H1 (cell line): ENCODE data around the gene NIT2. TPM values are rescaled to one million over a fixed set of nuclear protein-coding genes. Genes with fewer than 3 reads are reported as not detected.

Experiments used
- CTCF ChIA-PET: fragments of 300-600 bp; sonication (Branson Sonifier 250); formaldehyde crosslinking; loops from one replicate; lab custom pipeline; 2021; ENCODE audit not compliant: partially characterized antibody; lab: Charles Lee
- POLR2A ChIA-PET: fragments of 300-600 bp; sonication (Branson Sonifier 250); formaldehyde crosslinking; loops from one replicate; lab custom pipeline; 2021; ENCODE audit warnings: inconsistent platforms; ENCODE audit not compliant: partially characterized antibody; lab: Charles Lee
- DNase-seq, 2 experiments: peaks; one replicate each; pipeline versions ENCODE4 v3.0.0 to v3.0.0-alpha.2; 2010 to 2022; ENCODE audit warnings: low spot score in 2 of 2, low read depth in 1 of 2, mixed read lengths in 1 of 2
- FAIRE-seq: peaks from 2 replicates; lab custom pipeline; 2011; peaks lifted over from hg19 to GRCh38; lab: Jason Lieb, UNC
- H2AFZ ChIP-seq: 2 replicates; pipeline ENCODE4 v1.8.1; 2012; ENCODE audit warnings: low read length, inconsistent platforms
- H2AK5ac ChIP-seq: 2 replicates; pipeline ENCODE4 v1.6.1; 2013; ENCODE audit warnings: low read depth, low read length
- H2BK120ac ChIP-seq: replicated peaks from 2 replicates; pipeline ENCODE3; 2013; ENCODE audit warnings: low read depth, low read length, inconsistent platforms
- H2BK12ac ChIP-seq: 2 replicates; pipeline ENCODE4 v1.6.1; 2013; ENCODE audit warnings: low read depth, low read length
- H2BK15ac ChIP-seq: 2 replicates; pipeline ENCODE4 v1.6.1; 2013; ENCODE audit warnings: low read length
- H2BK20ac ChIP-seq: 2 replicates; pipeline ENCODE4 v1.6.1; 2013; ENCODE audit warnings: low read length
- H2BK5ac ChIP-seq: 2 replicates; pipeline ENCODE4 v1.6.1; 2013; ENCODE audit warnings: low read depth, low read length
- H3K14ac ChIP-seq: 2 replicates; pipeline ENCODE4 v1.6.1; 2013; ENCODE audit warnings: inconsistent platforms; ENCODE audit not compliant: insufficient read length
- H3K18ac ChIP-seq: 2 replicates; pipeline ENCODE4 v1.6.1; 2013; ENCODE audit warnings: low read length; ENCODE audit errors: extremely low read depth
- H3K23ac ChIP-seq: 2 replicates; pipeline ENCODE4 v1.6.1; 2013; ENCODE audit warnings: inconsistent platforms; ENCODE audit not compliant: insufficient read length
- H3K23me2 ChIP-seq: 2 replicates; pipeline ENCODE4 v1.6.1; 2013; ENCODE audit warnings: low read depth, low read length
- H3K27ac ChIP-seq: 2 replicates; pipeline ENCODE4 v1.6.1; 2011; ENCODE audit warnings: low read depth, low read length, inconsistent platforms
- H3K27me3 ChIP-seq, 4 experiments: replicated peaks in 1 of 4; 1 replicate in 1 of 4; 2 replicates in 3 of 4; pipeline versions ENCODE4 v1.6.1 to v1.8.1; 2011 to 2013; ENCODE audit warnings: low read length in 3 of 4, mild to moderate bottlenecking in 3 of 4, inconsistent platforms in 2 of 4, mixed read lengths in 2 of 4, moderate library complexity in 1 of 4; ENCODE audit not compliant: control insufficient read depth in 3 of 4, insufficient read depth in 3 of 4; ENCODE audit errors: extremely low read depth in 1 of 4
- H3K36me3 ChIP-seq, 4 experiments: 2 replicates each; pipeline versions ENCODE4 v1.6.1 to v1.8.1; 2011 to 2013; ENCODE audit warnings: mild to moderate bottlenecking in 4 of 4, low read length in 3 of 4, moderate library complexity in 2 of 4, control low read depth in 1 of 4, inconsistent platforms in 1 of 4; ENCODE audit not compliant: insufficient read depth in 4 of 4, control insufficient read depth in 2 of 4
- H3K4ac ChIP-seq: replicated peaks from 2 replicates; pipeline ENCODE3; 2013; ENCODE audit warnings: low read length, low read depth, mixed read lengths, inconsistent platforms; ENCODE audit not compliant: insufficient read length
- H3K4me1 ChIP-seq, 4 experiments: replicated peaks in 1 of 4; 1 replicate in 1 of 4; 2 replicates in 3 of 4; pipeline versions ENCODE4 v1.6.1 to v1.8.1; 2011 to 2013; ENCODE audit warnings: low read length in 3 of 4, inconsistent platforms in 2 of 4, mixed read lengths in 1 of 4; ENCODE audit not compliant: insufficient read depth in 4 of 4, control insufficient read depth in 3 of 4
- H3K4me2 ChIP-seq, 2 experiments: 2 replicates each; pipeline versions ENCODE4 v1.6.1 to v1.8.1; 2011 to 2013; ENCODE audit warnings: low read depth in 2 of 2, low read length in 2 of 2, control low read depth in 1 of 2, inconsistent platforms in 1 of 2, mild to moderate bottlenecking in 1 of 2; ENCODE audit not compliant: insufficient read depth in 1 of 2
- H3K4me3 ChIP-seq, 4 experiments: fragments of 200-600, 300-600 bp in 1 of 4; sonication (generic), shearing (Covaris generic), sonication (Bioruptor Twin) in 1 of 4; 2 replicates each; pipeline versions ENCODE4 v1.5.1 to v1.8.1; 2011 to 2016; ENCODE audit warnings: low read length in 4 of 4, low read depth in 3 of 4, control low read depth in 2 of 4, inconsistent platforms in 2 of 4, mild to moderate bottlenecking in 2 of 4, mixed read lengths in 1 of 4, moderate library complexity in 1 of 4; ENCODE audit not compliant: insufficient read depth in 2 of 4; ENCODE audit errors: extremely low read depth in 1 of 4
- H3K56ac ChIP-seq: replicated peaks from 2 replicates; pipeline ENCODE3; 2013; ENCODE audit warnings: low read depth, mild to moderate bottlenecking, mixed read lengths, low read length, inconsistent platforms; ENCODE audit not compliant: insufficient read length
- H3K79me1 ChIP-seq: 2 replicates; pipeline ENCODE4 v1.6.1; 2013; ENCODE audit warnings: low read depth, low read length, control low read depth
- H3K79me2 ChIP-seq, 2 experiments: 2 replicates each; pipeline versions ENCODE4 v1.6.1 to v1.8.1; 2012 to 2013; ENCODE audit warnings: low read length in 2 of 2, mild to moderate bottlenecking in 2 of 2, inconsistent platforms in 1 of 2; ENCODE audit not compliant: insufficient read depth in 2 of 2, control insufficient read depth in 1 of 2
- H3K9ac ChIP-seq, 4 experiments: replicated peaks in 1 of 4; 1 replicate in 1 of 4; 2 replicates in 3 of 4; pipeline versions ENCODE4 v1.6.1 to v1.8.1; 2011 to 2013; ENCODE audit warnings: low read depth in 3 of 4, low read length in 3 of 4, control low read depth in 2 of 4, mild to moderate bottlenecking in 2 of 4, moderate library complexity in 2 of 4, inconsistent platforms in 1 of 4; ENCODE audit errors: extremely low read depth in 1 of 4
- H3K9me3 ChIP-seq, 2 experiments: 2 replicates each; pipeline versions ENCODE4 v1.6.1 to v1.8.1; 2012 to 2013; ENCODE audit warnings: mild to moderate bottlenecking in 2 of 2, moderate library complexity in 2 of 2, control low read depth in 1 of 2, inconsistent platforms in 1 of 2, low read depth in 1 of 2, low read length in 1 of 2, mixed read lengths in 1 of 2; ENCODE audit not compliant: insufficient read depth in 2 of 2
- H4K20me1 ChIP-seq, 2 experiments: replicated peaks in 1 of 2; 2 replicates each; pipeline versions ENCODE3 to v1.8.1; 2011 to 2013; ENCODE audit warnings: inconsistent platforms in 2 of 2, low read length in 2 of 2, mild to moderate bottlenecking in 1 of 2; ENCODE audit not compliant: insufficient read depth in 2 of 2, control insufficient read depth in 1 of 2
- H4K5ac ChIP-seq: 2 replicates; pipeline ENCODE4 v1.6.1; 2013; ENCODE audit warnings: low read length, low read depth, mixed read lengths, inconsistent platforms; ENCODE audit not compliant: insufficient read length
- H4K8ac ChIP-seq: 2 replicates; pipeline ENCODE4 v1.8.0; 2013; ENCODE audit warnings: mild to moderate bottlenecking, moderate library complexity, low read length, inconsistent platforms; ENCODE audit not compliant: insufficient read depth; ENCODE audit errors: extremely low read depth
- H4K91ac ChIP-seq: replicated peaks from 2 replicates; pipeline ENCODE3; 2013; ENCODE audit warnings: low read length, mixed read lengths, inconsistent platforms; ENCODE audit not compliant: insufficient read length
- SRF ChIP-seq: IDR thresholded peaks from 2 replicates; pipeline ENCODE4 v1.6.1; 2011; ENCODE audit warnings: mild to moderate bottlenecking, low read depth, low read length, moderate library complexity
- WGBS, 2 experiments: shearing (Covaris generic) in 1 of 2; methylation state at CpG; one replicate each; pipeline versions ENCODE4 v1.1.6 to v1.1.7; 2013 to 2015; ENCODE audit warnings: low lambda C conversion rate in 2 of 2, mixed read lengths in 2 of 2, inconsistent platforms in 1 of 2, low coverage in 1 of 2, missing lambda C conversion rate in 1 of 2; ENCODE audit not compliant: insufficient replicate concordance in 2 of 2, insufficient coverage in 1 of 2, insufficient read length in 1 of 2; ENCODE audit errors: extremely low coverage in 1 of 2, missing lambda C conversion rate in 1 of 2; 5-methylcytosine and 5-hydroxymethylcytosine counted together
- polyA plus RNA-seq, 7 experiments: library from polyadenylated mRNA; depleted of rRNA in 3 of 7; stranded (reverse) in 5 of 7; unstranded in 2 of 7; fragments of >200 nt in 5 of 7; fragments of 200-250 nt in 2 of 7; gene quantifications; 1 replicate in 5 of 7; 2 replicates in 1 of 7; 4 replicates in 1 of 7; pipeline versions ENCODE4 v1.2.1 to v1.2.3, GENCODE V29; 2011 to 2013; ENCODE audit warnings: missing spikeins in 2 of 7, mixed read lengths in 2 of 7
- total RNA-seq: library from RNA; stranded (reverse); fragmentation: NEBNext Ultra II Directional; extraction: Animal tissue kit (Norgen Biotek cat#: 25700); gene quantifications from 2 replicates; pipeline ENCODE4 v1.2.1, GENCODE V29; 2021

The NIT2 gene
- total and polyA plus RNA-seq, 2 of the 8 experiments (the other 6 are each of a cell fraction or from before 2014, with no cell fraction given), result 15.2 to 25.3 TPM

DNA sequence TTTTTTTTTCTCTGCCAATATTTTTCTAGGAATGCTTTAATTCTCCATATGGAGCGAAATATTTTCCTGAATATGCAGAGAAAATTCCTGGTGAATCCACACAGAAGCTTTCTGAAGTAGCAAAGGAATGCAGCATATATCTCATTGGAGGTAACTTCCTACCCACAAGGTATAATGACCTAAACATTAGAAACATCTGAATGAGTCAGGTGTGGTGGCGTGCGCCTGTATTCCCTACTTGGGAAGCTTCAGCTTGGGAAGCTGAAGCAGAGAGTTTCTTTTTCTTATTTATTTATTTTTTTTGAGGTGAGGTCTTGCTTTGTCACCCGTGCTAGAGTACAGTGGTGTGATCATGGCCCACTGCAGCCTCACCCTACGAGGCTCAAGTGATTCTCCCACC, 5.2 kb downstream of the NIT2 start:
- Histone ChIP-seq H2BK20ac (no peak overlapping the region), H3K79me2 (no peaks in the 10 kb centered on the region), H3K18ac (no peak overlapping the region), H3K27ac (no peak overlapping the region), H3K4me3 (no peak overlapping the region), H3K4ac (no peak overlapping the region), H4K8ac (no peak overlapping the region), H4K91ac (no peak overlapping the region), H3K9me3 (no peaks in the 10 kb centered on the region), H3K9ac (no peak overlapping the region), H2AK5ac (no peak overlapping the region), H3K23ac (no peak overlapping the region), H3K79me1 (no peaks in the 10 kb centered on the region; the same call in 1 of the 2 replicates), H3K4me2 (no peak overlapping the region), H2BK5ac (no peak overlapping the region), H3K27me3 (no peaks in the 10 kb centered on the region; a peak in 1 of 7 replicates), H4K20me1 (no peaks in the 10 kb centered on the region), H2BK12ac (no peak overlapping the region), H4K5ac (no peak overlapping the region), H2AFZ (no peak overlapping the region), H2BK120ac (no peak overlapping the region), H2BK15ac (no peak overlapping the region), H3K36me3 (peaks cover 0 to 3% (median 0%) of the 10 kb centered on the region in 4 experiments; a peak in 1 of 8 replicates), H3K4me1 (peaks cover 0 to 6% (median 3%) of the 10 kb centered on the region in 4 experiments; a peak in 5 of 7 replicates), H3K23me2 (no peaks in the 10 kb centered on the region; the same call in 1 of the 2 replicates), H3K56ac (no peak overlapping the region), H3K14ac (no peak overlapping the region)
- POLR2A ChIA-PET, result interaction anchor here (1.1 to 2.2 kb wide), 4 partner anchors 9 to 61 kb away, joined by 3 to 7 read pairs (median 4); partner anchors contain the start of genes LNP1 and TOMM70
- CTCF ChIA-PET, result interaction anchor here (0.7 to 1.8 kb wide), 4 partner anchors 14 to 507 kb away, joined by 3 to 5 read pairs (median 3); no protein-coding TSS in a partner anchor
- DNase-seq (no peak), FAIRE-seq (no peak)
- no peak for TF ChIP-seq SRF
- WGBS, 2 experiments, result 90% methylated on average over 5 of the region's 5 CpGs; no CpG with 5 or more reads in 1 of the 2 experiments
